HG02759 (cell line): ENCODE results near the gene ATP8B1.

Experiments used
- ATAC-seq: cut with Tn5 transposase; IDR thresholded peaks from one replicate; pipeline ENCODE4 v1.9.1; 2021; ENCODE audit warnings: mild to moderate bottlenecking, moderate library complexity; ENCODE audit not compliant: unreplicated experiment

The ATP8B1 gene

GRCh38 chr18:57631697-57632096 is 171.4 kb downstream of the ATP8B1 start:
- ATAC-seq = no peak

GRCh38 chr18:57630754-57631595 is 172.1 kb downstream of the ATP8B1 start:
- peak; percentile 29 for ATAC-seq

GRCh38 chr18:57630002-57630753 is 172.9 kb downstream of the ATP8B1 start:
- ATAC-seq = peak; percentile 96

GRCh38 chr18:57629422-57629821 is 173.7 kb downstream of the ATP8B1 start:
- ATAC-seq = no peak

- no peak for ATAC-seq
These were observed 175.6 kb downstream of the ATP8B1 start for GRCh38 chr18:57627488-57627887.

GRCh38 chr18:57624988-57625387 is 178.1 kb downstream of the ATP8B1 start:
- no peak for ATAC-seq

GRCh38 chr18:57621246-57621604 is 181.9 kb downstream of the ATP8B1 start:
- ATAC-seq = peak; percentile 21

- no peak for ATAC-seq
These were observed 183.2 kb downstream of the ATP8B1 start for GRCh38 chr18:57619876-57620275.

- ATAC-seq = no peak
These were observed 184.2 kb downstream of the ATP8B1 start for GRCh38 chr18:57618910-57619309.

- no peak for ATAC-seq
These were observed 199.2 kb downstream of the ATP8B1 start for GRCh38 chr18:57603871-57604270.
